MM.1S (cell line): Measurements from ENCODE around the gene DEDD2.

Experiments
- EZH2phosphoT487 ChIP-seq: fragments of 300-600 bp; sonication (generic); IDR thresholded peaks from 2 replicates; pipeline ENCODE4 v1.6.1; 2018; ENCODE audit warnings: antibody characterized with exemption, low read length
- TF ChIP-seq, protein P1 (sequence below): fragments of 300-600 bp; sonication (generic); IDR thresholded peaks from 2 replicates; pipeline ENCODE4 v1.5.1; 2016; ENCODE audit warnings: antibody characterized with exemption, low read length, mixed read lengths

GRCh38 chr19:42158926-42159325 lies 58.6 kb downstream of the DEDD2 start:
- TF ChIP-seq, protein P1, sequence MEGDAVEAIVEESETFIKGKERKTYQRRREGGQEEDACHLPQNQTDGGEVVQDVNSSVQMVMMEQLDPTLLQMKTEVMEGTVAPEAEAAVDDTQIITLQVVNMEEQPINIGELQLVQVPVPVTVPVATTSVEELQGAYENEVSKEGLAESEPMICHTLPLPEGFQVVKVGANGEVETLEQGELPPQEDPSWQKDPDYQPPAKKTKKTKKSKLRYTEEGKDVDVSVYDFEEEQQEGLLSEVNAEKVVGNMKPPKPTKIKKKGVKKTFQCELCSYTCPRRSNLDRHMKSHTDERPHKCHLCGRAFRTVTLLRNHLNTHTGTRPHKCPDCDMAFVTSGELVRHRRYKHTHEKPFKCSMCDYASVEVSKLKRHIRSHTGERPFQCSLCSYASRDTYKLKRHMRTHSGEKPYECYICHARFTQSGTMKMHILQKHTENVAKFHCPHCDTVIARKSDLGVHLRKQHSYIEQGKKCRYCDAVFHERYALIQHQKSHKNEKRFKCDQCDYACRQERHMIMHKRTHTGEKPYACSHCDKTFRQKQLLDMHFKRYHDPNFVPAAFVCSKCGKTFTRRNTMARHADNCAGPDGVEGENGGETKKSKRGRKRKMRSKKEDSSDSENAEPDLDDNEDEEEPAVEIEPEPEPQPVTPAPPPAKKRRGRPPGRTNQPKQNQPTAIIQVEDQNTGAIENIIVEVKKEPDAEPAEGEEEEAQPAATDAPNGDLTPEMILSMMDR: no peak
- TF ChIP-seq EZH2phosphoT487: no peak
